ENCODE measurements around the gene EML4.

DNA sequence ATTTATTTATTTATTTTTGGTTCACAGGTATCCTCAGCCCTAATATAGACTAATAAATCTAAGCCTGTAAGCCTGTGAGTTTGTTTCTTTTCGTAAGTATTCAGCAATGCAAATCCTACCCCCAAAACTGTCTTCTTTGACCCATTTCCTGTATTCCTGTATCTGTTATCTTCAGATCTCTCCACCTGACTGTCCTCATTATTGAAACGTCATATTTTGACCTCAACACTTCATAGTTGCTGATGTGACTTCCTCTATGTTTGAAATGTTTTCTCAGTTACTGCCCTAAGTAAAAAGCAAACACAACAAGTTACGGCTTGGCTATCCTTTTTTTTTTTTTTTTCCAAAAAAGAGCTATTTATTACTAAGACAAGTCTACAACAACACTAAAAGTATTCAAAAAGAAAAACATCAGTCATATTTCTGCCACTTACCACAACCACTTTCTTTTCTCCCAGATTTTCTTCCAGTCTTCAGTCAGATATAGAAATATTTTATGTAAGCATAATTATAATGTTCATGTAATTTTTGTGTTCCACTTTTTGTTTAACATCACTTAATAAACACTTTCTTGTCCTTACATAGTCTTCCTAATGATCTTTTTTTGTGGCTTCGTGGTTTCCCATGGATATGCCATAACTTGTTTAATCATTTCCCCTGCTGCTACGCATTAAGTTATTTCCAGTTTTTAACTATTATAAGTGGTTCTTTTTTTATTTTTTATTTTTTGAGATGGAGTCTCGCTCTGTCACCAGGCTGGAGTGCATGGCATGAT, 45.0 kb upstream of the EML4 start:
- TF ChIP-seq, protein P1, sequence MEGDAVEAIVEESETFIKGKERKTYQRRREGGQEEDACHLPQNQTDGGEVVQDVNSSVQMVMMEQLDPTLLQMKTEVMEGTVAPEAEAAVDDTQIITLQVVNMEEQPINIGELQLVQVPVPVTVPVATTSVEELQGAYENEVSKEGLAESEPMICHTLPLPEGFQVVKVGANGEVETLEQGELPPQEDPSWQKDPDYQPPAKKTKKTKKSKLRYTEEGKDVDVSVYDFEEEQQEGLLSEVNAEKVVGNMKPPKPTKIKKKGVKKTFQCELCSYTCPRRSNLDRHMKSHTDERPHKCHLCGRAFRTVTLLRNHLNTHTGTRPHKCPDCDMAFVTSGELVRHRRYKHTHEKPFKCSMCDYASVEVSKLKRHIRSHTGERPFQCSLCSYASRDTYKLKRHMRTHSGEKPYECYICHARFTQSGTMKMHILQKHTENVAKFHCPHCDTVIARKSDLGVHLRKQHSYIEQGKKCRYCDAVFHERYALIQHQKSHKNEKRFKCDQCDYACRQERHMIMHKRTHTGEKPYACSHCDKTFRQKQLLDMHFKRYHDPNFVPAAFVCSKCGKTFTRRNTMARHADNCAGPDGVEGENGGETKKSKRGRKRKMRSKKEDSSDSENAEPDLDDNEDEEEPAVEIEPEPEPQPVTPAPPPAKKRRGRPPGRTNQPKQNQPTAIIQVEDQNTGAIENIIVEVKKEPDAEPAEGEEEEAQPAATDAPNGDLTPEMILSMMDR (IDR thresholded peaks at IDR 0.05; ENCODE audit: borderline replicate concordance, extremely low read depth, low read length, poor library complexity, severe bottlenecking) = no peak
- no peak for TF ChIP-seq EZH2 (IDR thresholded peaks at IDR 0.05; ENCODE audit: borderline replicate concordance, low read depth, low read length, severe bottlenecking)
